Measurements from ENCODE around the gene ISOC2.

Gene ISOC2

DNA sequence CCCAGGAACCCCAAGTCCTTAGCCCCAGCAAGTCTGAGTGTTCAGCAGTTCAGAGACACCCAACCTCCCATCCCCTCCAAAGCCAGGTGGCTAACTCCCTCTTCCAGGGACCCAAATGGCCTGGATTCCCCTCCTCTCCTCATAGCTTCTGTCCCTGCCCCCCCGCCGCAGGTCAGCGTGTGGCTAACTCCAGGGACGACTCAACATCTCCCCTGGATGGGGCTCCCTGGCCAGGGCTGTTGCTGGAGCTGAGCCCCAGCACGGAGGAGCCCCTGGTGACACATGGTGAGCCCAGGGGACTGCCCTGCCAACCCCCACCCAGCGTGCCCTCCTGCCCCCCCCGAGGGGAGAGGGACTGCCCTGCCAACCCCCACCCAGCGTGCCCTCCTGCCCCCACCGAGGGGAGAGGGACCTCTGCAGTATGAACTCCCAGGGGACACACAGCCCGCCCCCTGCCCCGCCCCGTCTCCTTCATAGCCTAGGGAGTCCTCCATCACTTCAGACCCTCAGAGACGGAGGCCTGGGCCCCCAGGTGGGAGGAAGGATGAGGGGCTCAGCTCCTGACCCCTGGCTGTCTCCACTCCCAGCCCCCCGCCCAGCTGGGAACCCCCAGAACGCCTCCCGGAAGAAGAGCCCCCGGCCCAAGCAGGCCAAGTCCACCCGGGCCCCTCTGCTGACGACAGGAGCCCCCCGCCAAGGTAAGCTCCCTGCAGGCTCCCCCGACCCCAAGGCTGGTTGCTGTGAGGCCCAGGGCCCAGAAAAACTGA is 28.5 kb upstream of the ISOC2 start:
- DNase-seq = no peak

DNA sequence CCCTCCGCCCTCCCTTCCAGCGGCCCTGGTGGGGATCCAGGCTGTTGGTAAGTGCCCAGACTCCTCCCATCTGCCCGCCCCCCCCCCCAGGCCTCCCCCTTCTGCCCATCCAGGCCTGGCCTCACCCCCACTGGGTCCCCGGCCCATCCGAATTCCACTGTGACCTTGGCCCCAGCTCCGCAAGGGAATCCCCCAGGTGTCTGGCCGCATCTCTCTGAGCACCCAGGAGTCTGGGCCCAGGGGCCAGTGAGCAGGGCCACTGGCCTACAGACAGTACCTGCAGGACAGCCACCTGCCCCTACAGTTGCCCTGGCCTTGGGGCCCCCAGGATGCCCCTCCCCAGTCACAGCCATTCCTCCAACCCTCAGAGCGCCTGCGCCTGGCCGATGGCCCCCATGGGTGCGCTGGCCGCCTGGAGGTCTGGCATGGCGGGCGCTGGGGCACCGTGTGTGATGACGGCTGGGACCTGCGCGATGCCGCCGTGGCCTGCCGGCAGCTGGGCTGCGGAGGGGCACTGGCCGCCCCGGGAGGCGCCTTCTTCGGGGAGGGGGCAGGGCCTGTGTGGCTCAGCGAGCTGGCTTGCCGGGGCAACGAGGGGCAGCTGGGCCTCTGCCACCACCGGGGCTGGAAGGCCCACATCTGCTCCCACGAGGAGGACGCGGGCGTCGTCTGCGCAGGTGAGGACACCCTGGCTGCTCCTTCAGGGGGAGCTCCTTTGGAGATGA is 27.7 kb upstream of the ISOC2 start:
- no peak for DNase-seq

DNA sequence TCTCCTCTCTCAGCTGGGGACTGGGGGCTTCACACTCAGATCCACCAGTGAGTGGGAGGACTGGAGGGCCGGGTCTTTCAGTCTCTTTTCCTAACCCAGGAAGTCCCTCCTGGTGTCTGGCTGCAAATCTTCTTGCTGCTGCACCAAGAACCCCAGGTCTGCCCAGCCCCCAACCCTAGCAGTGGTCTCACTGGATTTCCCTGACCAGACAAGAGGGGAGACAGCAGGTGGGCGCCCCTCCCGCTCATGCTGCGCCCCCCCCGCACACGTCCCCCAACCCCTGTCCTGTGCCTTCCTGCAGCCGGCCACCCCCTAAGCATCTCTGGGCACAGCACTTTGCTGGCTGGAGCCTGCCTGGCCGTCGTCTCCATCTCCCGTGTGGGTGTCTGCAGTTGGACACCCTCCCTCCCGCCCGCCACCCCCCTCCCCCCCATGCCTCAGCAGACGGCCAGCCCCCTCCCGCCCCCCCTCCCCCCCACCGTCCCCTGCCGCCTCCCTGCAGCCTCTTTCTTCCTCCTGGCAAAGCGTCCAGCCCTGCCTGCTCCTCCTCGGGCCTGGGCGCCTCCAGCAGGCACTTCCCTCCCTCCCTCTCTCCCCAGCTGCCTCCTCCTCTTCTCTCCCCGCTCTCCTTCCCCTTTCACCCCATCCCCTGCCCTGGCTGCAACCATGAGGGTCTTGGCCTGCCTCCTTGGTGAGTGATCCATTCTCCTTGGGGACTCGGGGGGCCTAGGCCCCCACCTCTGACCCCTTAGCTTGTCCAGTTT is 26.7 kb upstream of the ISOC2 start, which contains the start of gene SSC5D:
Gene SSC5D (plus strand): TSS at position 513 of the 764 bp plus-strand sequence. CDS start 154 bp downstream, at position 667.
- DNase-seq = no peak

- peak; percentile 32 for DNase-seq
Observed at GRCh38 chr19:55486971-55487923, 25.8 kb upstream of the ISOC2 start.

DNA sequence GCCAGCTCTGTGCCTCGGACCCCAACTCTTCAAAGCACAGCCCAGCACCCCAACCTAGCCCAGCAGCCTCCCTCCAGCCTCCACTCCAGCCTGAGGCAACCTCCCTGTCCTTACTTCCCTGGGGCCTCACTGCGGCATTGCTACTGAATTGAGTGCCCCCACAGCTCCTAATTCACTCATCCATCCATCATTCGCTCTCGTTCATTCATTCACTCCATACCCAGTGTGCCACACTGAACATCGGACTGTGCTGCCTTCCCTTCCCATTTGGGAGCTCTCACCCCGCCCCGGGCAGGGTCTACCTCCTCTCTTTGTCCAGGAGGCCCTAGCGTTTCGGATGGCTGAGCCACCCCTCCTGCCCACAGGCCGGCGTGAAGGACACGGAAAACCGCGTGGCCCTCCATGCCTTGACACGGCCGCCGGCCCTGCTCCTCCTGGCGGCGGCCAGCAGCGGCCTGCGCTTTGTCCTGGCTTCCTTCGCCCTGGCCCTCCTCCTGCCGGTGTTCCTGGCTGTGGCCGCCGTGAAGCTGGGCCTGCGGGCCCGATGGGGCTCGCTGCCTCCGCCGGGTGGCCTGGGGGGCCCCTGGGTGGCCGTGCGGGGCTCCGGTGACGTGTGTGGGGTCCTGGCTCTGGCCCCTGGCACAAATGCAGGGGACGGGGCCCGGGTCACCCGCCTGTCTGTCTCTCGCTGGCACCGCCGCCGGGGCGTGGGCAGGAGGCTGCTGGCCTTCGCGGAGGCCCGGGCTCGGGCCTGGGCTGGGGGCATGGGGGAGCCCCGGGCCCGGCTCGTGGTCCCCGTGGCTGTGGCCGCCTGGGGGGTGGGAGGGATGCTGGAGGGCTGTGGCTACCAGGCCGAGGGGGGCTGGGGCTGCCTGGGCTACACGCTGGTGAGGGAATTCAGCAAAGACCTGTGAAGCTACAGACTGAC is 24.9 kb upstream of the ISOC2 start:
- DNase-seq = no peak

DNA sequence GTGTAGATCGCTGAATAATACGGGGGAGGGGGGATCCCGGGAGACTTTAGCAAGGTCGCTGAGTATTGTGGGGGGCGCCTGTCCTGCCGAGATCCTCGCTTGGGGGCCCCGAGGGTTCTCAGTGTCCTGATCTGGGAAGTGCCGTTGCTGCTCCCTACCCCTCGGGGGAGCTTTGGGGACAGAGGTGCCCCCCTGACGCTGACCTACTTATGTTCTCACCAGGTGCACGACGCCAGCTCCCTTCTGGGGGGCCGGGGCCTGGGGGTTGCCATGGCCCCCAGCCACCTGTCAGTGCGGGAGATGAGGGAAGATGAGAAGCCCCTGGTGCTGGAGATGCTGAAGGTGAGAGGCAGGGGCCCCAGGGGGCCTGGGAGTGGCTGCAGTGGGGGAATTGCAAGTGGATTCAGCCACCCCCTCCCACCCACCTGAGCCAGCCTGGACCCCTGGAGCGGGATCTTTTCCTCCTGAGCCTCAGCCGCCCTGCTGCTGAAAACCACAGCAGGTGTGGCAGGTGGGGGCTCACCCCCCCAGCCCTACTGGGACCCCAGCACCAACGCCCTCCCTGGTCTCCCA is 24.1 kb upstream of the ISOC2 start:
- DNase-seq = no peak

GRCh38 chr19:55484593-55485438 is 23.4 kb upstream of the ISOC2 start, which contains the start of gene NAT14:
TSS of gene NAT14 (plus strand) at chr19:55485188. CDS start at chr19:55485709, 521 bp downstream.
- DNase-seq = peak; percentile 73

- no peak for DNase-seq
Observed at GRCh38 chr19:55483706-55484592, 22.5 kb upstream of the ISOC2 start.

- DNase-seq = no peak
Observed at GRCh38 chr19:55482967-55483705, 21.7 kb upstream of the ISOC2 start.

GRCh38 chr19:55482156-55482961 is 20.9 kb upstream of the ISOC2 start:
- DNase-seq = no peak

DNA sequence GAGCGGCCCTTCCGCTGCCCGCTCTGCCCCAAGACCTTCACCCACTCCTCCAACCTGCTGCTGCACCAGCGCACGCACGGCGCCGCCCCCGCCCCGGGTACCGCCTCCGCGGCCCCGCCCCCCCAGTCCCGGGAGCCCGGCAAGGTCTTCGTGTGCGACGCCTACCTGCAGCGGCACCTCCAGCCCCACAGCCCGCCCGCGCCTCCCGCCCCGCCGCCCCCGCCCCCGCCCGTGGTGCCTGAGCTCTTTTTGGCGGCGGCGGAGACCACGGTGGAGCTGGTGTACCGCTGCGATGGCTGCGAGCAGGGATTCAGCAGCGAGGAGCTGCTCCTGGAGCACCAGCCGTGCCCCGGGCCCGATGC is 20.3 kb upstream of the ISOC2 start:
- no peak for DNase-seq

- no peak for DNase-seq
Observed at GRCh38 chr19:55481148-55481793, 19.8 kb upstream of the ISOC2 start.

DNA sequence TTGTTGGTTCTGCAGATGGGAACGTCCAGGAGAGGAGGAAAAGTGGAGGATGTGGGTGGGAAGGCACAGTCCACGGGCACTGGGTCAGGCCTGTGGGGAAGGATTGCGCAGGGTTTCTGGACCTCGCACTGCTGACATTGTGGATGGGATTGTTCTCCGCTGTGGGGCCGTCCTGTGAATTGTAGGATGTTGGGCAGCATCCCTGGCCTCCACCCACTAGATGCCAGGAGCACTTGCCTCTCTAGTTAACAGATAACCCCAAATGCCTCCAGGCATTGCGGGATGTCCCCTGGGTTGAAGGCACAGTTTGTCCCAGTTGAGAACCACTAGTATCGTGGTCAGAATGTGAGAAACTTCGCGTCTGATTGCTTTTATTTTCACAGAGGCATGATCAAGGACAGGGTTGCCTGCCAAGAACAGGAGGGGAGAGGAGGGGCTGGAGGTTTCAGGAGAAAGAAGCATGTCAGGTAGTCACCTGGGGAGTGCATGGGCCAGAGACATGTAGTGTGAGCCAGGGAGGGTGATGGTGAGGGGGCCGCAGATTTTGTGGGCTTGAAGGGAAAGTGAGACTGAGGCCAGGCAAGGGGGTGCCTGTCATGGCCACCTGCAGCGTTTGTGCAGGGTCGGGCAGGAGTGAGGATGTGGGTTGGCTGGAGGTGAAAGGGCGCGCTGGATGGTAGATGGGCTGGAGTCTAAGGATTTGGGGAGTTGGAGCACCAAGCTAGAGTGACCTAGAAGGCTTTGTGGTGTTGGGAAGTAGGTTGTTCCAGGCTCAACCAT is 18.2 kb upstream of the ISOC2 start:
- DNase-seq = no peak

- DNase-seq = no peak
Observed at GRCh38 chr19:55479045-55479444, 17.6 kb upstream of the ISOC2 start.

DNA sequence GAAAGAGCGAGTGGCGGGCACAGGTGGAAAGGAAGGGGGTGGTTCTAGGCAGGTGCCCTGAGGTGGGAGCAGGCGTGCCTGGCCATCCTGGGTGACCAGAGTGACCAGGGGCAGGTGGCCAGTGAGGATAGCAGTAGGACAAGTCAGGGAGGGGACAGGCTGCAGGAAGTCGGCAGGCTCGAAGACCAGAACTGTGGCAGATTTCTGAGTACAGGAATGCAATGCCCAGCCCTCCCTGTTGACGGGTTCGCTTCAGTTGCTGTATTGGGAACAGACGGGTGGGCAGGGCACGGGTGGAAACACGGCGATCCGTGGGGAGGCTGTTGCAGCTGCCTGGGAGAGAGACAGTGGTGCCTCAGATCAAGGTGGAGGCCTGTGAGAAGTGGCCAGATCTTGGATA is 16.9 kb upstream of the ISOC2 start:
- no peak for DNase-seq

DNA sequence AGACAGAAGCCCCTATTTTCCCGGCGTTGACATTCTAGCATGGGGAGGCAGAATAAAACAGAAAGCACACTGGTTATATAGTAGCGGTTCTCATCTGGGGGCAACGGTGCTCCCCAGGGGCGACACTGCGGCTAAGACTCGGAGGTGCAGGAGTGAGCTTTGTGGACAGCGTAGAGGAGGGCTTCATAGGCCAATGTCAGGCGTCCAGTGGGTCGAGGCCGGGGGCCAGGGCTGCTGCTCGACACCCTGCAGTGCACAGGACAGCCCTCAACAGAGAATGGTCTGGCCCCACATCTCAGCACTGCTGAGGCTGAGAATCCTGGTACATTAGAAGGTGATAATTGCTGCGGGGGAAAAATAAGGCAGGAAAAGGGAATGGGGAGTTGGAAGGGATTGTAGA is 16.5 kb upstream of the ISOC2 start:
- no peak for DNase-seq
